Measurements from ENCODE around the gene NUB1. TPM values are rescaled to one million over a fixed set of nuclear protein-coding genes. Genes with fewer than 3 reads are reported as not detected.

NUB1 gene
- total RNA-seq, 4 donors from 2014 or later = 50.5 to 60.3 (median 54.8) TPM

DNA sequence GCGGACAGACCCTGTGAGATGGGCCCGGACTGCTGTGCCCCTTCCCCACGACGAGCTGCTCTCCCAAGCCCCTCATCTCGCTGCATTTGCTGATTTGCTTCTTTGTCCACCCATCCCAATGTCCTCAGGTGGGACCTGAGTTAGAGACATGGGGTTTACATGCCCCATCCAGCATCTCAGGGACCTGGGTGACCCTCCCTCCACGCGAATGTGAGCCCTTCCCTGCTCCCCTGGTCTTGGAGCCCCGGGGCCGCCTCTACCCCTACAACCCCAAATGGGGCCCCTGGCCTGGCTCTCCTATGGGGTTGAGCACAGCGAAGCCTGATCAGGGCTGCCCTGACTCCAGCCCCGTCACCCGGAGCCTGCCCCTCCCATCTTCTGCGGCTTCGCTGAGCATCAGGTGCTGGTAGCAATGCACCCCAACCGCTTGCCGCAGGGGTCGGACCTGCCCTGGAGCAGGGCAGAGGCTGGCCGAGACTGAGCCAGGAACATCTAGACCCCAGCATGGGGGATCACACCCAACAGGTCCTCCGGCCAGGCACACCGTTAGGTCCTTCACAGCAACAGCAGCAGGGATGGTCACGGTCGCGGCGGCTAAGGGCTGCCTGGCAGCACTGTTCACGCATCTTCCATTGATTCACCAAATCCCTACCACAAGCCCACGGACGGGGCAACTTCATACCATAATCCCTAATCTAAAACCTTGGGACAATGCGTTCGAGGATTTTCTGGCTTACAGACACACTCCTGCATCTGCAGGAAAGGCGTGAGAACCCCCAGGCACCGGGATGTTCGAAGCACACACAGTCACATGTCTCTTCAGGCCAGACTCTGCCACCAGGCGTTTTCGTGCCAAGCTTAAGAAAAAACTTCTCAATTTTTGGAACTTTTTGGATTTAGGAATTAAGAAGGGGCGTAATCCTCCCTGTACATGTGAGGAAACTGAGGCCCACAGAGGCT is 52.7 kb downstream of the NUB1 start:
- TF ChIP-seq, protein P1, sequence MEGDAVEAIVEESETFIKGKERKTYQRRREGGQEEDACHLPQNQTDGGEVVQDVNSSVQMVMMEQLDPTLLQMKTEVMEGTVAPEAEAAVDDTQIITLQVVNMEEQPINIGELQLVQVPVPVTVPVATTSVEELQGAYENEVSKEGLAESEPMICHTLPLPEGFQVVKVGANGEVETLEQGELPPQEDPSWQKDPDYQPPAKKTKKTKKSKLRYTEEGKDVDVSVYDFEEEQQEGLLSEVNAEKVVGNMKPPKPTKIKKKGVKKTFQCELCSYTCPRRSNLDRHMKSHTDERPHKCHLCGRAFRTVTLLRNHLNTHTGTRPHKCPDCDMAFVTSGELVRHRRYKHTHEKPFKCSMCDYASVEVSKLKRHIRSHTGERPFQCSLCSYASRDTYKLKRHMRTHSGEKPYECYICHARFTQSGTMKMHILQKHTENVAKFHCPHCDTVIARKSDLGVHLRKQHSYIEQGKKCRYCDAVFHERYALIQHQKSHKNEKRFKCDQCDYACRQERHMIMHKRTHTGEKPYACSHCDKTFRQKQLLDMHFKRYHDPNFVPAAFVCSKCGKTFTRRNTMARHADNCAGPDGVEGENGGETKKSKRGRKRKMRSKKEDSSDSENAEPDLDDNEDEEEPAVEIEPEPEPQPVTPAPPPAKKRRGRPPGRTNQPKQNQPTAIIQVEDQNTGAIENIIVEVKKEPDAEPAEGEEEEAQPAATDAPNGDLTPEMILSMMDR (IDR thresholded peaks at IDR 0.05) = no peak
- TF ChIP-seq EP300 (IDR thresholded peaks at IDR 0.05) (no peak), POLR2A (IDR thresholded peaks at IDR 0.05) (no peak), POLR2AphosphoS5 (IDR thresholded peaks at IDR 0.05) (no peak)
- H3K9me3 ChIP-seq = no peaks in the 10 kb centered on the region
- no peak for ATAC-seq
- WGBS, 2 donors (ENCODE audit: low coverage in 1 of 2) = 87 to 97% methylated on average over 13 to 15 of the region's 35 CpGs
- peaks cover 21% of the 10 kb centered on the region for H3K27me3 ChIP-seq
- no peaks in the 10 kb centered on the region for H3K36me3 ChIP-seq
- no peaks in the 10 kb centered on the region for H3K4me1 ChIP-seq
- no peak overlapping the region for H3K27ac ChIP-seq
- no peak overlapping the region for H3K4me3 ChIP-seq

DNA sequence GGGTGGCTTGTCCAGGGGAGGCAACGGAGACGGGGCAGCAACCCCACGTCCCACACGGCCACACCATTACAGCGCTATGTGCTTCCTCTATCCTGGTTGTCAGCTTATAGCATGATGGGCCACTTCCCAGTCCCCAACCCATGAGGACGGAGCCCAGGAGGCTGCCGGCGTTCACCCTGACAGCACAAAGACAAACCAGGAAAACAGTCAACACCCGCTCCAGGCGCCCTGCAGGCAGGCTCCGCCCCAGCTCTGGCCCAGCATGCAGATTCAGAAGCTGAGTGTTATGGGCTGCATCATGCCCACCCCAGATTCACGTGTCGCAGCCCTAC is 53.4 kb downstream of the NUB1 start:
- WGBS, 2 donors (ENCODE audit: low coverage in 1 of 2) = 77% methylated on average over 5 of the region's 13 CpGs; no CpG with 5 or more reads in 1 of the 2 donors
- no peak for ATAC-seq
- no peak overlapping the region for H3K4me3 ChIP-seq
- no peaks in the 10 kb centered on the region for H3K4me1 ChIP-seq
- H3K36me3 ChIP-seq = no peaks in the 10 kb centered on the region
- peaks cover 21% of the 10 kb centered on the region for H3K27me3 ChIP-seq
- TF ChIP-seq EP300 (IDR thresholded peaks at IDR 0.05) = no peak
- no peak for TF ChIP-seq POLR2AphosphoS5 (IDR thresholded peaks at IDR 0.05)
- no peak for TF ChIP-seq POLR2A (IDR thresholded peaks at IDR 0.05)
- TF ChIP-seq, protein P1 (IDR thresholded peaks at IDR 0.05) = no peak
- H3K27ac ChIP-seq = no peak overlapping the region
- H3K9me3 ChIP-seq = no peaks in the 10 kb centered on the region

DNA sequence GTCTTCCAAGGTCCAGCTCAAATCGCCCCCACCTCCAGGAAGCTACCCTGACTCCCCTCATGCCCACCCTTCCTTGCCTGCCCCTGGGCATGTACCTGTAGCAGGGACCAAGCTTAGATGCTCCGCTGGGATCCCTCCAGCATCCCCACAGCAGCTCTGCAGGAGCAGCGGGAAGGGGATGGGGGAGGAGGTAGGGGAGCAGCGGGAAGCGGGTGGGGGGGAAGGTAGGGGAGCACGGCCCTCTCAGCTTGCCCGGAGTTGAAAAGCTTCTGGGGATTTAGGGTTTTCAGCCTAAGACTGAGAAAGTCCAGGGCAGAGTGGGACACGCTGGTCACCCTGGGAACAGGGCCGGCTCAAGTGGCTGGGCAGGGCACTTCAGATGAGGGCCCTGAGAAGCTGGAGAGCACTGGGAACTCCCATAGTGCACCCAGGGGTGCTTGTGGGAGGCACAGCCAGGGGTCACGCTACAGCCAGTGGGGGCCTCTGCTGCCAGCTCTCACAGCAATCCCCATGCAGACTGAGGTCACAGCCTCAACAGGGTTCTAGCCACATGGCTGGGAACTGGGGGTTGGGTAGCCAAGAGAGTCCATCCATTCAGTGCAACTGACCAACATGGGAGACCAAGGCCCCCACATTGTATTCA is 54.8 kb downstream of the NUB1 start:
- no peak for ATAC-seq
- no CpG with 5 or more reads among the region's 10 CpGs for WGBS, 2 donors (ENCODE audit: low coverage in 1 of 2)
- Histone ChIP-seq H3K4me1 (no peaks in the 10 kb centered on the region), H3K9me3 (no peaks in the 10 kb centered on the region), H3K4me3 (no peak overlapping the region), H3K27ac (no peak overlapping the region), H3K36me3 (no peaks in the 10 kb centered on the region), H3K27me3 (peaks cover 21% of the 10 kb centered on the region)
- TF ChIP-seq EP300 (IDR thresholded peaks at IDR 0.05) = no peak

DNA sequence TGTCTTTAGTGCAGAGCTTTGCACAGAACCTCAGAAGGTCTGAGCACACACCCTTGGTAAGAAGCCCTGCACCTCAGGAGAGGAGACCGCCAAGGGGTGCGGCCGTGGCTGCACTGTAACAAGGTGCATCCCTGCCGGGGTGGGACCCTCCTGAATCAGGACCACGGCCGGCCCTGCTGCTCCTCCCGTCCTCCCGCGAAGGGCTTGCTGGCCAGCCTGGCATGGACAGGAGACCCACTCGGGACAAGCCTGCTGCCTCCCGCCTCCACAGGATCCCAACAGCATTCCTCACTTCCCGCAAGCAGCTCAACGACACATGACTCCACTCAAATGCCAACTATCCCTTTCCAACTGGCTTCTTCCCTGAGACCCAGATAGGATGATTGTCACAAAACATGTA is 55.4 kb downstream of the NUB1 start:
- TF ChIP-seq POLR2AphosphoS5 (IDR thresholded peaks at IDR 0.05) (no peak), EP300 (IDR thresholded peaks at IDR 0.05) (no peak), POLR2A (IDR thresholded peaks at IDR 0.05) (no peak)
- TF ChIP-seq, protein P1 (IDR thresholded peaks at IDR 0.05) = no peak
- no peaks in the 10 kb centered on the region for H3K9me3 ChIP-seq
- no peak for ATAC-seq
- H3K4me3 ChIP-seq = no peak overlapping the region
- peaks cover 21% of the 10 kb centered on the region for H3K27me3 ChIP-seq
- no peaks in the 10 kb centered on the region for H3K4me1 ChIP-seq
- no peak overlapping the region for H3K27ac ChIP-seq
- WGBS, 2 donors (ENCODE audit: low coverage in 1 of 2) = 75% methylated on average over 4 of the region's 13 CpGs; no CpG with 5 or more reads in 1 of the 2 donors
- H3K36me3 ChIP-seq = no peaks in the 10 kb centered on the region

DNA sequence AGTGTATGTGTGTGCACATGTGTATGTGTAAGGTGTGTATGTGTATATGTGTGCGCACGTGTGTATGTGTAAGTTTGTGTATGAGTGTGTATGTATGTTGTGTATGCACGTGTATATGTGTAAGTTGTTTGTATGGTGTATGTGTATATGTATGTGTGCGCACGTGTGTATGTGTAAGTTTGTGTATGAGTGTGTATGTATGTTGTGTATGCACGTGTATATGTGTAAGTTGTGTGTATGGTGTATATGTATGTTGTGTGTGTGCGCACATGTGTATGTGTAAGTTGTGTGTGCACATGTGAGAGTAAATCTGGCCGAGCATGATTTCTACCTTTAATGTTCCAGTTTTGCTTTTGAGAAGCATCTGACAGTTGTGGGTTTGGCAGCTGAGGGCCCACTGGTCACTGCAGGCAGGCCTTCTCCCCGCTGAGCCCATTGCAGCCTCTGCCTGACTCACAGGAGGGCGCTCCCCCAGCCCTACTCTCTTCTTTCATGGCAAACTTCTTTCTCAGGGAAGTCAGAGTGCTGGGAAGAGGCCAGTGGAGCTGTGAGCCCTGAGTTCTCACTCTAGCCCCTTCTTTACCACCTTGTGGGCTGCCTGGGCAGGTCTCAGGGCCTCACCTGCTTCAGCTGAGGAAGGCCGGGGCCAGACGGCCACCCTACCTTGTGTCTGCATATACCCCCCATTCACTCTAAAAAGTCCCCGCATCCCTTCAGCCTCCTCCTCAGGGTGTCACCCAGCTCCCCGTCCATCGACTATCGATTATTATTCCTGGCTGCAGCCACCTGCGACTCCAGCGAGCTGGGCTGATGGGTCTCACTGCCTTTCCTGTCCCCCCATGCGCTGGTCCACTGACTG is 57.1 kb downstream of the NUB1 start:
- Histone ChIP-seq H3K4me3 (no peak overlapping the region), H3K4me1 (no peaks in the 10 kb centered on the region), H3K27ac (no peak overlapping the region), H3K9me3 (no peaks in the 10 kb centered on the region), H3K27me3 (peaks cover 12% of the 10 kb centered on the region), H3K36me3 (no peaks in the 10 kb centered on the region)
- TF ChIP-seq POLR2A (IDR thresholded peaks at IDR 0.05) (no peak), POLR2AphosphoS5 (IDR thresholded peaks at IDR 0.05) (no peak), EP300 (IDR thresholded peaks at IDR 0.05) (no peak)
- TF ChIP-seq, protein P1 (IDR thresholded peaks at IDR 0.05) = no peak
- 82 to 96% methylated on average over 13 to 16 of the region's 19 CpGs for WGBS, 2 donors (ENCODE audit: low coverage in 1 of 2)
- ATAC-seq = no peak
